Astrocyte of the spinal cord (primary cell): Measurements from ENCODE around the gene CAMKK1.

ENCODE experiments used
- DNase-seq: peaks from one replicate; pipeline ENCODE4 v3.0.0; 2011; ENCODE audit warnings: low read depth, low spot score
- H3K4me3 ChIP-seq: 2 replicates; pipeline ENCODE4 v1.5.1; 2011; ENCODE audit warnings: low read depth, mild to moderate bottlenecking, low read length, moderate library complexity
- in situ Hi-C: cut with HindIII; loops from 2 replicates; pipeline ENCODE4 v1.10.0; 2017; ENCODE audit warnings: low sequenced_read_pairs
- TF ChIP-seq, protein P1 (sequence below): IDR thresholded peaks from 2 replicates; pipeline ENCODE4 v1.5.1; 2012; ENCODE audit warnings: low read depth, mild to moderate bottlenecking, low read length, inconsistent platforms

CAMKK1 gene

DNA sequence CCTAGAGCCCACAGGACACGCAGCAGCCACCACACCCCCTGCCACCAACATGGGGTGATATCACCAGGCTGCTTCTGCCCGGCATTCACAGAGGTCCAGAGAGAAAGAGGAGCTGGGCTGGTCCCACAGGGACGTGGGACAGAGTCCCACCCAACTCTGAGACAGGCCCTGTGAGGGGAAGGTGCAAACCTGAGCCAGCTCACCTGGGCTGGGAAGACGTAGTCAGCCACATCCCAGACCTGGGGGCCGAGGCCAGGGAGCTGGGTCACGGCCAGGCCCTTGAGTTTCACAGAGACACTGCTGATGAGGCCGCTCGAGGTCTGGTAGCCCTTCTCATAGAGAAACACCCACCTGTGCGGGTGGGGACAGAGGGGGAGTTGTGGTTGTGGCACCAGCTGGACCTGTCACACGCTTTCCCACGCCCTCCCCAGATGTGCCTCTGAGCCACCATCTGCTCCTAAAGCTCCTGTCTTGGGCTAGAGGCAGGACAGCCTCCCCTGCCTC lies 12.2 kb upstream of the CAMKK1 start:
- TF ChIP-seq, protein P1, sequence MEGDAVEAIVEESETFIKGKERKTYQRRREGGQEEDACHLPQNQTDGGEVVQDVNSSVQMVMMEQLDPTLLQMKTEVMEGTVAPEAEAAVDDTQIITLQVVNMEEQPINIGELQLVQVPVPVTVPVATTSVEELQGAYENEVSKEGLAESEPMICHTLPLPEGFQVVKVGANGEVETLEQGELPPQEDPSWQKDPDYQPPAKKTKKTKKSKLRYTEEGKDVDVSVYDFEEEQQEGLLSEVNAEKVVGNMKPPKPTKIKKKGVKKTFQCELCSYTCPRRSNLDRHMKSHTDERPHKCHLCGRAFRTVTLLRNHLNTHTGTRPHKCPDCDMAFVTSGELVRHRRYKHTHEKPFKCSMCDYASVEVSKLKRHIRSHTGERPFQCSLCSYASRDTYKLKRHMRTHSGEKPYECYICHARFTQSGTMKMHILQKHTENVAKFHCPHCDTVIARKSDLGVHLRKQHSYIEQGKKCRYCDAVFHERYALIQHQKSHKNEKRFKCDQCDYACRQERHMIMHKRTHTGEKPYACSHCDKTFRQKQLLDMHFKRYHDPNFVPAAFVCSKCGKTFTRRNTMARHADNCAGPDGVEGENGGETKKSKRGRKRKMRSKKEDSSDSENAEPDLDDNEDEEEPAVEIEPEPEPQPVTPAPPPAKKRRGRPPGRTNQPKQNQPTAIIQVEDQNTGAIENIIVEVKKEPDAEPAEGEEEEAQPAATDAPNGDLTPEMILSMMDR, result no peak
- in situ Hi-C loops, result no loop called here
- H3K4me3 ChIP-seq, result no peak overlapping the region

DNA sequence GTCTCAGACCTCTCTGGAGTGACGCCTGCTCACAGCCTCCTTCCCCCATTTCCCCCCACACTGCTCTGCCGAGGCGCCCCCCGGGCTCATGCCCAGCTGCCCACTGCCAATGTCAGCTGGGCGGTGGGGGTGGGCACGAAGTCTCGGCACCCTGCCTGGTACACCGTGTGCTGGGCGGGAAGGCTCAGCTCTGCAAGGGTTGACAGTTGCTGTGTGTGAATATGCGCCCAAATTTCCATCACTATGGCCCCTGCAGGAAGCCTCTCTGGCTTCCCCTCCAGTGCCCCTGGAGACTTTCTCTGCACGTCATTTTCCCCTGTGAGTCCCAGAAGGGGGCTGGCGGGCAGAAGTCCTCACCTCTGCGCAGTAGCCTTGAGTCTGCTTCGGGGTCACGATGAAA lies 11.6 kb upstream of the CAMKK1 start:
- no peak overlapping the region for H3K4me3 ChIP-seq
- in situ Hi-C loops, result no loop called here
- TF ChIP-seq, protein P1, result no peak
- DNase-seq, result no peak

More for the DNA sequence above, 12.2 kb upstream of the CAMKK1 start:
- no peak for DNase-seq

DNA sequence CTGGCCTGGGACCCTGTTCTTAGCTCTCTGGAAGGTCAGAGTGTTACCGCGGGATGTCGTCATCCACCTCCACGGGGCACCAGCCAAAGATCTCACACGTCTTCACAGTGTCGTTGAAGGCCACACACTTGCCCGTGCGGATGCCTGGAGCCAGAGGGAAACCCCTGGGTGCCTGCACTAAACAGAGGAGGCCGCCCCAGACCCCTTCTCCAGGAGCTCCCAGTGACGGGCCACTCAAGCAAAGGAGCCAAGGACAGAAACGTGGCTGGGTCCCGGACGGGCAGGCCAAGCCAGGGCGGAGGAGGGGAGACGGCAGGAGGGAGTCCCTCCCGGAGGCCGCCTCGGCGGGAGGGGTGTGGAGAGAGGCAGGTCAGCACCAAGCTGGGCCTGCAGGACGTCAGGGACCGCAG lies 11.0 kb upstream of the CAMKK1 start:
- TF ChIP-seq, protein P1, result no peak
- no peak overlapping the region for H3K4me3 ChIP-seq
- no peak for DNase-seq
- in situ Hi-C loops, result no loop called here

DNA sequence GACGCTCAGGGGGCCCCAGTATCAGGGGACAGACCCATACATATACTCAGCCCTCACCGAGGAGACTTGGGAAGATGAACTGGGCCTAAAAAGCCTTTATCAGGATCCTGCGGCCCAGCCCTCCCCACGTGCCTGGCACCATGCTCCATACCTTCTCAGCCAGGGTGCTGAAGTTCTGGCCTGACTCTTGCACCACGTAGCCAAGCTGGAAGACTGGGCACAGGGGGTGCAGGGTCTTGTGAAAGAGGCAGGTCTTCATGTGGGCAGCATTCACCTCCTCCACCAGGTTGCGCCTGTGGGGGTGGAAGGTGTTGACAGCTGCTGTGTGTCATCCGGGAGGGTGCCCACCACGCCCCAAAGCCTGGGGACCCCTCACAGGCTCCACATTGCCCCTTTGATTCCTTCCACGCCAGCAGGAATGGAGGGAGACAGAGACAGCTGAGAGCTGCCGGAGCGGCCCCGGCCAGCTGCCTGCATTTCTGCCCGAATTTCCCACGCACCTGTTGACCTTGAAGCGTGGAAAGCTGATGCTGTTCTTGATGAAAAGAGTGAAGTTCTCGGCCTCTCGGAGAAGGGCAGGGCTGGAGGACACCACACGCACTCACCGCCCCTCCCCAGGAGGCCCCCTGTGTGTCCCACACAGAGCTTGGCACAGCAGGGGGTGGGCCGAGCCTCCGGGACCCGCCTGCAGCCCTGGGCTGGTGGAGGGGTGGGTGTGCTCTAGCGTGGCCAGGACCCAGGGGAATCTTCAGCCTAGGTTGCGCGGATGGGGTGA lies 10.4 kb upstream of the CAMKK1 start:
- H3K4me3 ChIP-seq, result no peak overlapping the region
- in situ Hi-C loops, result no loop called here
- TF ChIP-seq, protein P1, result no peak
- DNase-seq, result no peak

DNA sequence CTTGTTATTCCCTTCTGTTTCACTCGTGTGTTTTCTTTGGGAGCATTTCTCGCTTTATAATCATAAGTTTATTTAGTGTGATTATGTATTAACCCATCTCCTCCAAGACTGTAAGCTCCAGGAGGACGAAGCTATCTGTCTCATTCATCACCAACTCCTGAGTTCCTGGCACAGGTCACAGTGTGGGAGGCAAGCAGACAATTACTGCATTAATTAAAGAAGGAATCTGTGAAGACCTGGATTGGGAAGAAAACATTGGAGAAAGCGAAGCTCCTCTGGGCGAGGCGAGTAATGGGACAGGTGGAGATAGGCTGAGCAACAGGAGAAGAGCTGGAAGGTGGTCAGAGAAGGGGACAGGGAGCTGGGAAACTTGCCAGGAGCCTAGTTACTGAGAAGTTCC lies 7.8 kb upstream of the CAMKK1 start:
- H3K4me3 ChIP-seq, result no peak overlapping the region
- TF ChIP-seq, protein P1, result no peak
- in situ Hi-C loops, result no loop called here

DNA sequence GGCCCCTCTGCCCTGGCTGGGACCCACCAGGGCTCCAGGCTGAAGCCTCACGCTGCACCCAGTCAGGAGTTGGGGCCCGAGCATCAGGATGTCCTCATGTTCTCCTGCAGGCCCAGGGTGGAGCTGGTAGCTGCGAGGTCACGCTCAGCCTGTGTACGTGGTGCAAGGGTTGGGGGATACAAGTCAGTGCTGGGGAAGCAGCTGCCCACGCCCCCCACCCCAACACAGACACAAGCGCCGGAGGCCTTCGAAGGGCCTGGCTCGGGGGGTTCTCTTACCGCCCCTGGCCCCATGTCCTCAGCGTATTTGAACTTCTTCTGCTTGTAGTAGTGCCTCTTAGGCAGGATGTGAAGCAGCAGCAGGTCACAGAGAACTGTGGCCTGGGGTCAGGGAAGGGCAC lies 4.9 kb upstream of the CAMKK1 start:
- DNase-seq, result no peak
- in situ Hi-C loops, result no loop called here
- TF ChIP-seq, protein P1, result no peak
- H3K4me3 ChIP-seq, result no peak overlapping the region

More for the DNA sequence above, 7.8 kb upstream of the CAMKK1 start:
- no peak for DNase-seq
